ENCODE measurements around the gene SLC25A19.
A peak's percentile ranks its signal among the peaks of the same experiment; 100 is the strongest.

SLC25A19 gene

DNA sequence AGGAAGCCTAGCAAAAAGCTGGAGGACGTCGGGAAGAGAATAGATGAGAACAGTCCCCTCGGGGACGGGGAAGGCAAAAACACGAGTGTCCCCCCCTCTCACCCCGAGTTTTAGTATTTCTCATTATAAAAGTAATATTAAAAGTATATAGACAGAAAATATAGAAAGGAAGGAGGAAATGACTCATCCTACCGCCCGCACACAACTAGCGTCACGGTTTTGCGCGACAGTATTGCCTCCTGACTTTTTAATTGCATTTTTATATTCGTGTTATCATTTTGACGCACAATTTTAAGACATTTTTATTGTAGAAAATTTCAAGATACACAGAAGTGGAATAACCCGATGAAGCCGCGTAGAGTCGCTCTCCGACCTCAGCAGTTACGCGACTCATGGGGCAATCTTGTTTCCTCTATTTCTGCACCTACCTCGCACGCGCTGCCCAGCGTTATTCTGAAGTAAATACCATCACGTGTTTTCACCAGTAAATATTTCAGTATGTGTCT is 652 bp upstream of the SLC25A19 start:
- Histone ChIP-seq H3K9me3 (ENCODE audit: low read length) (no peaks in the 10 kb centered on the region), H3K9me2 (ENCODE audit: low read depth, low read length) (no peaks in the 10 kb centered on the region), H2AFZ (ENCODE audit: low read length) (no peak overlapping the region), H4K20me1 (ENCODE audit: insufficient read depth, low read length) (no peaks in the 10 kb centered on the region), H3K4me3 (ENCODE audit: low read depth, low read length, poor library complexity, severe bottlenecking) (peak overlapping the region; percentile 71), H3K4me1 (ENCODE audit: insufficient read depth, low read length, severe bottlenecking) (peaks cover 26% of the 10 kb centered on the region), H3K27me3 (ENCODE audit: insufficient read depth, low read length) (no peaks in the 10 kb centered on the region), H3K9ac (ENCODE audit: low read length) (peak overlapping the region; percentile 58), H3K27ac (ENCODE audit: low read depth, low read length, poor library complexity, severe bottlenecking) (peak overlapping the region; percentile 83), H3K36me3 (ENCODE audit: insufficient read depth, low read length) (peaks cover 25% of the 10 kb centered on the region), H3F3A (ENCODE audit: insufficient read depth, low read length) (peaks cover 5% of the 10 kb centered on the region; the same call in 1 of the 2 replicates), H3K4me2 (ENCODE audit: low read length) (peak overlapping the region; percentile 61), H3K79me2 (ENCODE audit: insufficient read depth, low read length) (peaks cover 9% of the 10 kb centered on the region)
- no peak for TF ChIP-seq EZH2 (IDR thresholded peaks at IDR 0.05; ENCODE audit: borderline replicate concordance, low read length)
- TF ChIP-seq, protein P1, sequence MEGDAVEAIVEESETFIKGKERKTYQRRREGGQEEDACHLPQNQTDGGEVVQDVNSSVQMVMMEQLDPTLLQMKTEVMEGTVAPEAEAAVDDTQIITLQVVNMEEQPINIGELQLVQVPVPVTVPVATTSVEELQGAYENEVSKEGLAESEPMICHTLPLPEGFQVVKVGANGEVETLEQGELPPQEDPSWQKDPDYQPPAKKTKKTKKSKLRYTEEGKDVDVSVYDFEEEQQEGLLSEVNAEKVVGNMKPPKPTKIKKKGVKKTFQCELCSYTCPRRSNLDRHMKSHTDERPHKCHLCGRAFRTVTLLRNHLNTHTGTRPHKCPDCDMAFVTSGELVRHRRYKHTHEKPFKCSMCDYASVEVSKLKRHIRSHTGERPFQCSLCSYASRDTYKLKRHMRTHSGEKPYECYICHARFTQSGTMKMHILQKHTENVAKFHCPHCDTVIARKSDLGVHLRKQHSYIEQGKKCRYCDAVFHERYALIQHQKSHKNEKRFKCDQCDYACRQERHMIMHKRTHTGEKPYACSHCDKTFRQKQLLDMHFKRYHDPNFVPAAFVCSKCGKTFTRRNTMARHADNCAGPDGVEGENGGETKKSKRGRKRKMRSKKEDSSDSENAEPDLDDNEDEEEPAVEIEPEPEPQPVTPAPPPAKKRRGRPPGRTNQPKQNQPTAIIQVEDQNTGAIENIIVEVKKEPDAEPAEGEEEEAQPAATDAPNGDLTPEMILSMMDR (IDR thresholded peaks at IDR 0.05; ENCODE audit: low read length), result peak; percentile 51

DNA sequence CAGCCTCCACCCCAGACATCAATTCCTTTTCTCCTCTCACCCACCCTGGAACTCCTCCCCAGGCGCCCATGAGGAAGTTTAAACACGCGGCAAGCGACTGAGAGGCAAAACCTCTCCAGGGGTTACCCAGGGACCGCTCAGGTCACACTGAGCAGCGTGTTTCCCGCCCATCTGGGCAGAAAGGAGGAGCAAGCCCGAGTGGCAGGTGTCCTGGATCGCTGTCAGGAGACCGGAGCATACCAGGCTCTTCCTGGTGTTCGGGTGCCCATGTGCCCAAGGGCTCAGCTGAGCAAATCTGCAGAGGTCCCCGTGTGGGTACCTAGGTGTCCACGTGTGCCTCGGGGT is 491 bp downstream of the SLC25A19 start:
- Histone ChIP-seq H3K27me3 (ENCODE audit: insufficient read depth, low read length) (no peaks in the 10 kb centered on the region), H3K9ac (ENCODE audit: low read length) (peak overlapping the region; percentile 69), H4K20me1 (ENCODE audit: insufficient read depth, low read length) (no peaks in the 10 kb centered on the region), H3K4me3 (ENCODE audit: low read depth, low read length, poor library complexity, severe bottlenecking) (peak overlapping the region; percentile 71), H3K36me3 (ENCODE audit: insufficient read depth, low read length) (peaks cover 35% of the 10 kb centered on the region), H3F3A (ENCODE audit: insufficient read depth, low read length) (no peaks in the 10 kb centered on the region), H3K4me2 (ENCODE audit: low read length) (peak overlapping the region; percentile 63), H3K9me2 (ENCODE audit: low read depth, low read length) (no peaks in the 10 kb centered on the region), H3K27ac (ENCODE audit: low read depth, low read length, poor library complexity, severe bottlenecking) (peak overlapping the region; percentile 73), H3K4me1 (ENCODE audit: insufficient read depth, low read length, severe bottlenecking) (peaks cover 26% of the 10 kb centered on the region), H3K9me3 (ENCODE audit: low read length) (no peaks in the 10 kb centered on the region), H3K79me2 (ENCODE audit: insufficient read depth, low read length) (peaks cover 9% of the 10 kb centered on the region), H2AFZ (ENCODE audit: low read length) (no peak overlapping the region)
- TF ChIP-seq, protein P1 (IDR thresholded peaks at IDR 0.05; ENCODE audit: low read length), result no peak
- TF ChIP-seq EZH2 (IDR thresholded peaks at IDR 0.05; ENCODE audit: borderline replicate concordance, low read length), result no peak

DNA sequence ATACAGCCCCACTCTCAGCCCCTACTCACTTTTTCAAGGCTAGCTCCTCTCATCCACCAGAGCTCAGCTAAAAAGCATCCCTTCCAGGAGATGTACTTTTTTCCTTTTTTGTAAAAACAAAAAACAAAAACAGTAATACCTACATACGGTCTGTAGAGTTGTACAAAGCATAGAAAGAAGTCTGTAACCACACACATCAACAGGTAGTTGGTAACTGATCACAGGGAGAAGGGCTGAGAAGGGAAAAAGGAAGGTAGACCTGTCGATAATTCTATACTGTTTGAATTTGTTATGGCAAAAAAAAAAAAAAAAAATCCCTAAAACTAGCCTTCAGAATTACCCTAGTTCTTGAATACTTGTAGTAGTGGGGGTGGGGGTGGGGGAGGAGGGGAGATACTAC is 874 bp downstream of the SLC25A19 start:
- H3K9me2 ChIP-seq (ENCODE audit: low read depth, low read length), result no peaks in the 10 kb centered on the region
- peak overlapping the region; percentile 73 for H3K27ac ChIP-seq (ENCODE audit: low read depth, low read length, poor library complexity, severe bottlenecking)
- TF ChIP-seq, protein P1 (IDR thresholded peaks at IDR 0.05; ENCODE audit: low read length), result no peak
- no peak for TF ChIP-seq EZH2 (IDR thresholded peaks at IDR 0.05; ENCODE audit: borderline replicate concordance, low read length)
- no peak overlapping the region for H2AFZ ChIP-seq (ENCODE audit: low read length)
- no peaks in the 10 kb centered on the region for H3K9me3 ChIP-seq (ENCODE audit: low read length)
- peaks cover 39% of the 10 kb centered on the region for H3K36me3 ChIP-seq (ENCODE audit: insufficient read depth, low read length)
- peak overlapping the region; percentile 69 for H3K9ac ChIP-seq (ENCODE audit: low read length)
- peaks cover 9% of the 10 kb centered on the region for H3K79me2 ChIP-seq (ENCODE audit: insufficient read depth, low read length)
- H3K4me1 ChIP-seq (ENCODE audit: insufficient read depth, low read length, severe bottlenecking), result peaks cover 26% of the 10 kb centered on the region
- peak overlapping the region; percentile 63 for H3K4me2 ChIP-seq (ENCODE audit: low read length)
- no peaks in the 10 kb centered on the region for H4K20me1 ChIP-seq (ENCODE audit: insufficient read depth, low read length)
- H3F3A ChIP-seq (ENCODE audit: insufficient read depth, low read length), result no peaks in the 10 kb centered on the region
- peak overlapping the region; percentile 71 for H3K4me3 ChIP-seq (ENCODE audit: low read depth, low read length, poor library complexity, severe bottlenecking)
- H3K27me3 ChIP-seq (ENCODE audit: insufficient read depth, low read length), result no peaks in the 10 kb centered on the region

All from OCI-LY1 (cell line).